Measurements from ENCODE around the gene MSANTD2.

DNA sequence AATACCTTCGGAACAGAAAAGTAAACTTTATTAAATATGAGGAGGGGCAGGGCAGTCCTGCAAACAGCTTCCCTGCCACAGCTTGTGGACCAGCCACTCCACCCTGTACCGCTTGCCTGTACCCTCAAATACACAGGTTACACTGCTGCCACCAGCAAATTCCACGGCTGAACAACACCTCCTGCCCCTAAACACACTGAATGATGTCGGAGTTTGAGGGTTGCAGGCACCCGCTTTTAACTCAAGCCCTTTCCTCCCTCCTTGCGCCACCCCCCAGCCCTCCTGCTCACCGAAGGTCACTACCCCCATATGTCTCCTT, 52.1 kb downstream of the MSANTD2 start:
- TF ChIP-seq, protein P1, sequence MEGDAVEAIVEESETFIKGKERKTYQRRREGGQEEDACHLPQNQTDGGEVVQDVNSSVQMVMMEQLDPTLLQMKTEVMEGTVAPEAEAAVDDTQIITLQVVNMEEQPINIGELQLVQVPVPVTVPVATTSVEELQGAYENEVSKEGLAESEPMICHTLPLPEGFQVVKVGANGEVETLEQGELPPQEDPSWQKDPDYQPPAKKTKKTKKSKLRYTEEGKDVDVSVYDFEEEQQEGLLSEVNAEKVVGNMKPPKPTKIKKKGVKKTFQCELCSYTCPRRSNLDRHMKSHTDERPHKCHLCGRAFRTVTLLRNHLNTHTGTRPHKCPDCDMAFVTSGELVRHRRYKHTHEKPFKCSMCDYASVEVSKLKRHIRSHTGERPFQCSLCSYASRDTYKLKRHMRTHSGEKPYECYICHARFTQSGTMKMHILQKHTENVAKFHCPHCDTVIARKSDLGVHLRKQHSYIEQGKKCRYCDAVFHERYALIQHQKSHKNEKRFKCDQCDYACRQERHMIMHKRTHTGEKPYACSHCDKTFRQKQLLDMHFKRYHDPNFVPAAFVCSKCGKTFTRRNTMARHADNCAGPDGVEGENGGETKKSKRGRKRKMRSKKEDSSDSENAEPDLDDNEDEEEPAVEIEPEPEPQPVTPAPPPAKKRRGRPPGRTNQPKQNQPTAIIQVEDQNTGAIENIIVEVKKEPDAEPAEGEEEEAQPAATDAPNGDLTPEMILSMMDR (IDR thresholded peaks at IDR 0.05): no peak
- TF ChIP-seq POLR2A (IDR thresholded peaks at IDR 0.05): no peak
